Dendritic cell treated with granulocyte-macrophage colony-stimulating factor and Interleukin-4, amounts not matched to agents 40 ng/mL and 50 ng/mL, for 4 days (primary cell): ENCODE data around the gene CAMK2G.

ENCODE experiments used
- H3K27ac Mint-ChIP-seq: one replicate; pipeline ENCODE4 v1.8.0; 2022; ENCODE audit warnings: mild to moderate bottlenecking, mixed read lengths
- H3K27me3 Mint-ChIP-seq: one replicate; pipeline ENCODE4 v1.8.0; 2022; ENCODE audit warnings: mild to moderate bottlenecking, mixed read lengths
- H3K36me3 Mint-ChIP-seq: one replicate; pipeline ENCODE4 v1.8.0; 2022; ENCODE audit warnings: low read depth, mixed read lengths
- H3K4me1 Mint-ChIP-seq: one replicate; pipeline ENCODE4 v1.8.0; 2022; ENCODE audit warnings: low read depth, mixed read lengths
- H3K4me3 Mint-ChIP-seq: one replicate; pipeline ENCODE4 v1.8.0; 2022; ENCODE audit warnings: mild to moderate bottlenecking, moderate library complexity, mixed read lengths
- H3K9me3 Mint-ChIP-seq: one replicate; pipeline ENCODE4 v1.8.0; 2022; ENCODE audit warnings: mixed read lengths
- intact Hi-C: fragments of 100-400 bp; cut with micrococcal nuclease; formaldehyde crosslinking; loops from one replicate; pipeline ENCODE4 v1.15.0; 2022

Gene CAMK2G

DNA sequence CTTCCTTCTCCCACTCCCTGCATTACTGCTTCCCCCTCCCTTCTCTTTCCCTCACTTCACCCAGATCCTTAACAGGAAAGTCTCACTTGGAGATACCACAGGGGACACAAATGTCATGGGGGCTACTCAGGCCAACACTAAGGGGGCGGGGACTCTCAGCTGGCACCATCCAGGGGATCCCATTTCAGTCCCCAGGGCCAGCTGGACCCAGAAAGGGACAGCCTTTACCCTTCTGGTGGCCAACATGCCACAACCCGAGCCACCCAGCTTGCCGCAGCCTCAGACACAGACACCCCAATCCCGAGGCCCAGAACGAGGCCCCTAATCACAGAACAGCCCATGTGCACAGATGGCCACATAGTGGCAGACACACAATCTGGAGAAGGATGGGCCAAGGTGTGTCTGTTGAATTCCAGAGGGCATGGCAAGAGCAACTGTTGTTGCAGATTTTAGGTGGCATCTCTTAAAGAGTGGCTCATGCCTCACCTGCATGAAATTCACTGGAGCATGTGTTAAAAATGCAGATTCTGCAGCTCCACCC lies 5.6 kb downstream of the CAMK2G start:
- H3K4me3 Mint-ChIP-seq: no peak overlapping the region
- intact Hi-C loops: no loop called here

DNA sequence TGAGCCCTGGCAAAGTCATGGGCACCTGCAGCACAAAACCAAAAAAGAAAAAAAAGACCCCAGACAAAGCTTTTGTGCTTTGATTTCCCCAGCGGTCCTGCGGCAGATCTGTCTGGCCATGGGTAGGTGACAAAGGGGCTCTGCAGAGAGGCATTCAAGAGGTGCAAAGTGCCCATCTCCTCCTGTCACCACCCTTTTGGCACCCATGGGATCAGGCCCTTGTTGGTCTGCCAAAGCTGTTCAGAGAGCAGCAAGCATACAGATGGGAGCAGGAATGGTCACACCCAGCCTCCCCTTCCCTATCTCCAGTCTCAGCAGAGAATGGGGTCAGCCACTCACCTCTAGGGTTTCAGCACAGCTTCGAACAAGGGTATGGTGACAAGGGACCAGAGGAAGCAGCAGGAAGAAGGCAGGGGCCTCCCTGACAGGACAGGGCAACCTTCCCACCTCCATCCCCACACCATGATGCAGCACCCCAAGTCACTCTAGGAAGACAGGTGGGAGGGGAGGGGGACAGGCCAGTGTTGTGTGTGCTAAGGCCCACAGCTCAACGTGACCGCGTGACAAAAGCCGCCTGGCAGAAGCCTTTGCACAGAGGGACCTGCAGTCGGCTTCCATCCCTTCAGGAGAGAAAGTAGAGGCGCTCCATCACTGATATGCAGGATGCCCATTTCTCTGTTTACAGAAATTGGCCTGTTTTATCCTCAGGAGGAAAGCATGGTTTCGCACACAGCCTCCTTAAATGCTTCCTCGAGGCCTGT lies 6.3 kb downstream of the CAMK2G start:
- Mint-ChIP-seq H3K4me1 (peaks cover 88% of the 10 kb centered on the region), H3K27me3 (no peaks in the 10 kb centered on the region), H3K9me3 (no peaks in the 10 kb centered on the region), H3K4me3 (no peak overlapping the region), H3K36me3 (peaks cover 67% of the 10 kb centered on the region), H3K27ac (peak overlapping the region; percentile 71)
- intact Hi-C loops: no loop called here

More for the DNA sequence above, 5.6 kb downstream of the CAMK2G start:
- no peaks in the 10 kb centered on the region for H3K9me3 Mint-ChIP-seq
- H3K36me3 Mint-ChIP-seq: peaks cover 63% of the 10 kb centered on the region
- no peaks in the 10 kb centered on the region for H3K27me3 Mint-ChIP-seq
- H3K27ac Mint-ChIP-seq: no peak overlapping the region
- peaks cover 85% of the 10 kb centered on the region for H3K4me1 Mint-ChIP-seq

DNA sequence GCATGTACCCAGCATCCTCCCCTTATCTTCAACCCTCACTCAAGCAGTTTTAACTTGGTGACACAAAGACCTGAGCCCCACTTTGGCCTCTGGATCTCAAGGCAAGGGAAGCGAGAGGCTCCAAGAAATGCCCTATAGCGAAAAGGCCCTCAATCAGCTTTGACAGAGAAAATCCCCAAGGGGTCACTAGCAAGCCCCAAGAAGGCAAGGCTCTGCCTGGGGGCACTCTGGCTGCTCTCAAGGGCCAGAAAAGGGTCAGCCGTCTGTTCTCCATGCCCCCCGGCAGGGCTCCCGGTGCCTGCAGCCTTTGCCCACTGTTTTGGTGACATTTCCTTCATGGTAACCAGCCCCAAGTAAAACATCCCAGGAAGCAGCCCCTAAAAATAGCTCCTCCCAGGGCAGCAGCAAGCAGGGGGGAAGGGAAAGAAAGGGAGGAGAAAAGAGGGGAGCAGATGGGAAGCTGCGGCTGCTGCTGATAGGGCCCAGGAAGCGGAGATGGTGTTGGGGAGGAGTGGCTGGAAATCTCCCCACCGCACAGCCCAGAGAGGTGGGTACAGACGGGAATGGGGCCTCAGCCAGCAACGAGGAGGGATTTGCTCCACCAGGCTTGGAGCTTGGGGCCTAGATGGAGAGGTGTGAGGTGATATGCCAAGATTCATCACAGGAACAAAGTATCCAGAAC lies 7.1 kb downstream of the CAMK2G start:
- H3K27me3 Mint-ChIP-seq: no peaks in the 10 kb centered on the region
- H3K27ac Mint-ChIP-seq: peak overlapping the region; percentile 71
- H3K4me3 Mint-ChIP-seq: no peak overlapping the region
- no peaks in the 10 kb centered on the region for H3K9me3 Mint-ChIP-seq
- intact Hi-C loops: no loop called here
- peaks cover 88% of the 10 kb centered on the region for H3K4me1 Mint-ChIP-seq
- peaks cover 61% of the 10 kb centered on the region for H3K36me3 Mint-ChIP-seq

DNA sequence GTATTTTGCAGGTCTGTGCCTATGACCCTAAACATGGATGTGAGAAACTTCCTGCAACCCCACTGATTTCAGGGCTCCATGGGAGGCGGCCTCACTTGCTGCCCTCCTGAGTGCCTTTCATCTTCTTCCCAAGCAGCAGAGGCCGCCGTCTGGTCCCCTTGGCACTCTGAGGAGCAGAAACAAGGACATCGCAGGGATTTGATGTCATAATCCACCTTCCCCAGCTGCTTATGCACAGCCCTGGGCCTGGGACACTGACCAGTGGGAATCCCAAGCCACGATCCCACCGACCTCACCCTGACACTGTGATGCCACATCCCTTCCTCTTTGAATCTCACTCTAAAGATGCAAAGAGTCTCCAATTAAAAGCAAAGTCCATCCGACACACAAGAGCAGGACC lies 7.7 kb downstream of the CAMK2G start:
- peaks cover 87% of the 10 kb centered on the region for H3K4me1 Mint-ChIP-seq
- peaks cover 55% of the 10 kb centered on the region for H3K36me3 Mint-ChIP-seq
- no peak overlapping the region for H3K4me3 Mint-ChIP-seq
- no peaks in the 10 kb centered on the region for H3K9me3 Mint-ChIP-seq
- intact Hi-C loops: no loop called here
- peak overlapping the region; percentile 71 for H3K27ac Mint-ChIP-seq
- H3K27me3 Mint-ChIP-seq: no peaks in the 10 kb centered on the region

- peaks cover 50% of the 10 kb centered on the region for H3K36me3 Mint-ChIP-seq
- no peaks in the 10 kb centered on the region for H3K27me3 Mint-ChIP-seq
- H3K27ac Mint-ChIP-seq: peak overlapping the region; percentile 71
- no peaks in the 10 kb centered on the region for H3K9me3 Mint-ChIP-seq
- peak overlapping the region; percentile 57 for H3K4me3 Mint-ChIP-seq
- H3K4me1 Mint-ChIP-seq: peaks cover 79% of the 10 kb centered on the region
- intact Hi-C loops: no loop called here
Measured at GRCh38 chr10:73865459-73866442, 8.6 kb downstream of the CAMK2G start.

DNA sequence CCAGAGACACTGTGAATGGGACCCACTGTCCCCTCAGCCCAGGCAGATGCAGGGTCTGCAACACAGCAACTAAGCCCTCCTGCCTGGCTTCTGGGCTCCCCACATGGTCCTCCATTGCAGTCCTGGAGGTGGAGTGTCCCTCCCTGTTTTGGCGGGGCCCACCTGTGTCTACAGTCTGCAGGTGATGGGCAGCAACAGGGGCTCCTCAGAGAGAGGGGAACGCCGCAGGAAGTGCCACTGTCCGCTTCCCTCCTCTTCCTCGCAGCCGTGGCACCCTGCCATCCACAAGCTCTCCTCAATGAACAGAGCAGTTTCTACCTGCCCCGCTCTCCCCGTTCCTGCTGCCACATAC lies 9.3 kb downstream of the CAMK2G start:
- H3K36me3 Mint-ChIP-seq: peaks cover 50% of the 10 kb centered on the region
- no peaks in the 10 kb centered on the region for H3K9me3 Mint-ChIP-seq
- H3K27me3 Mint-ChIP-seq: no peaks in the 10 kb centered on the region
- peak overlapping the region; percentile 57 for H3K4me3 Mint-ChIP-seq
- peak overlapping the region; percentile 71 for H3K27ac Mint-ChIP-seq
- H3K4me1 Mint-ChIP-seq: peaks cover 73% of the 10 kb centered on the region
- intact Hi-C loops: no loop called here

- intact Hi-C loops: no loop called here
- no peak overlapping the region for H3K27ac Mint-ChIP-seq
- H3K27me3 Mint-ChIP-seq: no peaks in the 10 kb centered on the region
- no peaks in the 10 kb centered on the region for H3K9me3 Mint-ChIP-seq
- no peak overlapping the region for H3K4me3 Mint-ChIP-seq
- peaks cover 76% of the 10 kb centered on the region for H3K4me1 Mint-ChIP-seq
- H3K36me3 Mint-ChIP-seq: peaks cover 55% of the 10 kb centered on the region
Measured at GRCh38 chr10:73864229-73864628, 10.1 kb downstream of the CAMK2G start.

- Mint-ChIP-seq H3K36me3 (peaks cover 53% of the 10 kb centered on the region), H3K4me3 (no peak overlapping the region)
Measured at GRCh38 chr10:73863039-73863817, 11.1 kb downstream of the CAMK2G start.

DNA sequence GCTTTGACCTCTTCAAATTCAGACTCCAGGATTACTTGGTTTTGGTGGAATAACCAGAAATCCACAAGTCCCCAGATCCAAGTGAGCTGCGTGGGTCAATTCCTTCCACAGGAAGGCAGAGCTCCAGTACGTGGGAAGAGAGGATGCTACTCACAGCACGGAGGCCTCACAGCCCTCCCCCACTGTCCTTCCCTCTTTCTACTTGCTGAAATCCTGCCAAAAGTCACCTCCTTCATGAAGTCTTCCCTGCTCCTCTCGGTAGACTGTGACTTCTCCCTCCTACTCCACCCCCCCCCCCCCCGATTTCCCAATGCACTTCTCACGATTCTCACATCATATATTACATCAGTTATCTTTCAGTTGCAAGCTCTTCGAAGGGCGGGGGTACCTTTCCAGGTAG lies 12.3 kb downstream of the CAMK2G start:
- Mint-ChIP-seq H3K4me1 (peaks cover 68% of the 10 kb centered on the region), H3K9me3 (no peaks in the 10 kb centered on the region), H3K4me3 (no peak overlapping the region), H3K36me3 (peaks cover 53% of the 10 kb centered on the region), H3K27ac (no peak overlapping the region), H3K27me3 (no peaks in the 10 kb centered on the region)
- intact Hi-C loops: no loop called here

More at GRCh38 chr10:73863039-73863817, 11.1 kb downstream of the CAMK2G start:
- Mint-ChIP-seq H3K27me3 (no peaks in the 10 kb centered on the region), H3K4me1 (peaks cover 76% of the 10 kb centered on the region), H3K27ac (peak overlapping the region; percentile 49), H3K9me3 (no peaks in the 10 kb centered on the region)
- intact Hi-C loops: no loop called here

DNA sequence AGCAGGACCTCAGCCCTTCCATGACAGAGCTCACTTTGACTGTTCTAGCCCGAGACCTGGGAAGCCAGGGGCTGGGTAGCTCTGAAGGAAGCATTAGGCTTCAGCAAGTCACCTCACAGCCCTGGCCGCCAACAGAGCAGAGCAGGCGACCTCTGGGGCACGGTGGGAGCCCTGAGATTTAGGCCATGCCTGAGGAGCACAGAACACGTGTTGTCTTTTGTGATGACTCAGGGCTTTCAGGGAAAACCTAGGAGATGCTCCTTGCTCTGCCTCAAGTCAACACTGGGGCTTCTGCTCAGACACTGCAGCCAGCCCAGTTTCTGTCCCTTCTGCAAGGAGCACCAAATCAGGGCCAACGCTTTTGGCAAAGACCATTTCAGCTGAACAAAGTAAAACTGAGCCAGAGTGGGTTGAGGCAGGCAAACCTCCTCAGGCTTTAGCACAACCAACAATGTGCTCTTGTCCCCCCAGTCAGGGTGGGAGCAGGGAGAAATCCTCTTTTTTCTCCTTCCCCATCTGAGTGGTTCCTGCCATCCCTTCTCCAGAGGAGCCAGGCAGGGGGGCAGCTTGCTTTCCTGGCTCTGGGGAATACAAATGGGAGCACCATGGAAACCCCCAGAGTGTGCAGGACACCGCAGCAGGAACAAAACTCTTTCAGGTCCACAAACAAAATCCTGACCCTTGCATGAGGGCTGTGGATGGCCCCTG lies 14.4 kb downstream of the CAMK2G start:
- no peaks in the 10 kb centered on the region for H3K9me3 Mint-ChIP-seq
- peaks cover 47% of the 10 kb centered on the region for H3K4me1 Mint-ChIP-seq
- no peak overlapping the region for H3K27ac Mint-ChIP-seq
- H3K27me3 Mint-ChIP-seq: no peaks in the 10 kb centered on the region
- intact Hi-C loops: no loop called here
- no peak overlapping the region for H3K4me3 Mint-ChIP-seq
- H3K36me3 Mint-ChIP-seq: peaks cover 68% of the 10 kb centered on the region

DNA sequence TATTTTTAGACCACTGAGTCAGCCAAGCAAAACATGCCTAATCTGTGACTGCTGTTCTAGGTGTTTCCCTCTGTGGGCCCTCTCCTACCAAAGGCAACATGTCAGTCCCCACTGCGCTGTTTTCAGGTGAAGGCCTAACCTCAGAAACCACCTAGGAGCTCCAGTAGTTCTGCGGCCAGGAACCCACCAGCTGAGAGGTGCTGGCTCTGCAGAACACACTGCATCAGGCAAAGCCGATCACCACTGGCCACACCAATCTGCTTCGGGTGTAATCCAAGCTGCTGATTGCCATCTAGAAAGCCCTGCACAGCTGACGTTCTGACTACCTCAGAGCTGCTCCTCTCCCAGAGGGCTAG lies 14.9 kb downstream of the CAMK2G start:
- Mint-ChIP-seq H3K4me3 (no peak overlapping the region), H3K27me3 (no peaks in the 10 kb centered on the region), H3K27ac (no peak overlapping the region), H3K9me3 (no peaks in the 10 kb centered on the region), H3K4me1 (peaks cover 42% of the 10 kb centered on the region), H3K36me3 (peaks cover 73% of the 10 kb centered on the region)
- intact Hi-C loops: no loop called here

DNA sequence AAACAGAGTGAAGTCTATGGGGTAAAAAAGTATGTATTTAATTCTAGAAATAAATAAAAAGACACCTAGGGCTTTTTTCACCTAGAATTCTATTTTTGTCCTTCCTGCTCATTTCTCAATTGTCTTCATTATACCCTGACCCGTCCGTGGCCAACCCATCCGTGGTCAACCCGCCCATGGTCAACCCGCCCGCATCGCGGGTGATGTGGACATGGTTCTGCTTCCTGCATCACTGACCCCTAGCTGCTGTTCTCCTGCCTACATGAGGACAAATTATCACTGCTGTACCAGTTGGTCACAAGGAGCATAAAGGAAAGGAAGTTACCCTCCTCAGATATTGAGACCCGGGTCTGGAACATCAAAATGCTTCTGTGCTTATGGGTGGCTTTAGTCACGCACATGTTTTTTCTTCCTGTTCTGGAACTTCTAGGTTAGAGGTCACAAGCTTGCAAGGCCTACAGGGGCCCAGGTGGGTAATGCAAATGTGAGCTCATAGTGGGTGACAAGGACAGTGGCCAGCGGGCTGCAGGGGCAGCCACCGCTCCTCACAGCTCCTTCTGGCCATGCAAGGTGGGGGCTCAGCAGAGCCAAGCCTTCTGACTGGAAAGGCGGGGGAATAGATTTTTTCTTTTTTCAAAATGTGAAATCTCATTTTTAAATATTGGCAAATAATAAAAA lies 15.5 kb downstream of the CAMK2G start:
- H3K9me3 Mint-ChIP-seq: no peaks in the 10 kb centered on the region
- peaks cover 78% of the 10 kb centered on the region for H3K36me3 Mint-ChIP-seq
- H3K4me3 Mint-ChIP-seq: no peak overlapping the region
- intact Hi-C loops: no loop called here
- H3K27me3 Mint-ChIP-seq: no peaks in the 10 kb centered on the region
- H3K27ac Mint-ChIP-seq: no peak overlapping the region
- peaks cover 39% of the 10 kb centered on the region for H3K4me1 Mint-ChIP-seq
